Measurements from ENCODE around the gene MTFP1.

DNA sequence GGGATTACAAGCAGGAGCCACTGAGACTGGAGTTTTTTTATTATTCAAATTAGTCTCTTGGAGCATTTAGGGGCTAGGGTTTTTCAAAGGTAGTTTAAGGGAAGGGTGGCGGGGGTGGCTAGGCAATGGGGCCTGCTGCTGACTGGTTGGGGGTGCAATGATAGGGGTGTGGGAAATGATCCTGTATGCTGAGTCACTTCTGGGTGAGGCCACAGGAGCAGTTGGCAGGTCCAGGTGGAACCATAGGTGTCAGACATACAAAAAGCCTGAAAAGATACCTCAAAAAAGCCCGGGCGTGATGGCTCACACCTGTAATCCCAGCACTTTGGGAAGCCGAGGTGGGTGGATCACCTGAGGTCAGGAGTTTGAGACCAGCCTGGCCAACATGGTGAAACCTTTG is 13.7 kb downstream of the MTFP1 start:
- TF ChIP-seq, protein P1, sequence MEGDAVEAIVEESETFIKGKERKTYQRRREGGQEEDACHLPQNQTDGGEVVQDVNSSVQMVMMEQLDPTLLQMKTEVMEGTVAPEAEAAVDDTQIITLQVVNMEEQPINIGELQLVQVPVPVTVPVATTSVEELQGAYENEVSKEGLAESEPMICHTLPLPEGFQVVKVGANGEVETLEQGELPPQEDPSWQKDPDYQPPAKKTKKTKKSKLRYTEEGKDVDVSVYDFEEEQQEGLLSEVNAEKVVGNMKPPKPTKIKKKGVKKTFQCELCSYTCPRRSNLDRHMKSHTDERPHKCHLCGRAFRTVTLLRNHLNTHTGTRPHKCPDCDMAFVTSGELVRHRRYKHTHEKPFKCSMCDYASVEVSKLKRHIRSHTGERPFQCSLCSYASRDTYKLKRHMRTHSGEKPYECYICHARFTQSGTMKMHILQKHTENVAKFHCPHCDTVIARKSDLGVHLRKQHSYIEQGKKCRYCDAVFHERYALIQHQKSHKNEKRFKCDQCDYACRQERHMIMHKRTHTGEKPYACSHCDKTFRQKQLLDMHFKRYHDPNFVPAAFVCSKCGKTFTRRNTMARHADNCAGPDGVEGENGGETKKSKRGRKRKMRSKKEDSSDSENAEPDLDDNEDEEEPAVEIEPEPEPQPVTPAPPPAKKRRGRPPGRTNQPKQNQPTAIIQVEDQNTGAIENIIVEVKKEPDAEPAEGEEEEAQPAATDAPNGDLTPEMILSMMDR (IDR thresholded peaks at IDR 0.05) = no peak
- TF ChIP-seq POLR2A (IDR thresholded peaks at IDR 0.05) = no peak
